GM12878 (cell line): Measurements from ENCODE around the gene NPW. TPM values are rescaled to one million over a fixed set of nuclear protein-coding genes. Genes with fewer than 3 reads are reported as not detected.

Source experiments
- ASH2L ChIP-seq: fragments of 300-600, 200-600 bp; sonication (generic); IDR thresholded peaks from 2 replicates; pipeline ENCODE4 v1.6.1; 2017; ENCODE audit warnings: low read depth, mild to moderate bottlenecking, borderline replicate concordance
- BACH1 ChIP-seq: fragments of 450-650 bp; IDR thresholded peaks from 2 replicates; pipeline ENCODE4 v1.6.1; 2017; ENCODE audit warnings: mild to moderate bottlenecking, borderline replicate concordance
- BHLHE40 ChIP-seq, 2 experiments: fragments of 450-650 bp in 1 of 2; IDR thresholded peaks; 2 replicates each; pipeline ENCODE4 v1.6.1; 2011 to 2017; ENCODE audit warnings: low read depth in 2 of 2, borderline replicate concordance in 1 of 2, improper control_type of control experiment in 1 of 2, low read length in 1 of 2, mild to moderate bottlenecking in 1 of 2
- CEBPZ ChIP-seq: fragments of 150-350 bp; IDR thresholded peaks from 2 replicates; pipeline ENCODE4 v1.6.1; 2016; ENCODE audit warnings: low read depth, low read length
- E2F8 ChIP-seq: fragments of 450-650 bp; IDR thresholded peaks from 2 replicates; pipeline ENCODE4 v1.6.1; 2018; ENCODE audit warnings: mild to moderate bottlenecking, low read depth, moderate library complexity; ENCODE audit not compliant: partially characterized antibody
- GABPA ChIP-seq: IDR thresholded peaks from 2 replicates; pipeline ENCODE4 v1.6.1; 2014; ENCODE audit warnings: antibody characterized with exemption, low read depth, mild to moderate bottlenecking, inconsistent platforms
- GATAD2B ChIP-seq: fragments of 450-650 bp; conservative IDR thresholded peaks from 2 replicates; pipeline ENCODE4 v1.6.1; 2017; ENCODE audit warnings: low read depth, mild to moderate bottlenecking, moderate library complexity
- HDGF ChIP-seq: fragments of 450-650 bp; IDR thresholded peaks from 2 replicates; pipeline ENCODE4 v1.6.1; 2016; ENCODE audit warnings: antibody characterized with exemption
- KDM1A ChIP-seq: fragments of 200-600 bp; sonication (generic); IDR thresholded peaks from 2 replicates; pipeline ENCODE4 v1.6.1; 2016; ENCODE audit warnings: borderline replicate concordance
- PML ChIP-seq: IDR thresholded peaks from 2 replicates; pipeline ENCODE4 v1.6.1; 2012; ENCODE audit warnings: low read length, inconsistent platforms
- POLR2AphosphoS2 ChIP-seq: IDR thresholded peaks from 2 replicates; pipeline ENCODE4 v1.6.1; 2011; ENCODE audit warnings: low read depth, mild to moderate bottlenecking, low read length, improper control_type of control experiment, moderate library complexity
- RELA ChIP-seq: fragments of 450-650 bp; IDR thresholded peaks from 2 replicates; pipeline ENCODE4 v1.8.0; 2014; ENCODE audit warnings: borderline replicate concordance; ENCODE audit not compliant: partially characterized antibody
- STAT3 ChIP-seq: IDR thresholded peaks from 2 replicates; pipeline ENCODE4 v1.6.1; 2011; ENCODE audit warnings: low read depth, low read length, improper control_type of control experiment
- ZNF687 ChIP-seq: fragments of 450-650 bp; IDR thresholded peaks from 2 replicates; pipeline ENCODE4 v1.6.1; 2017; ENCODE audit warnings: mild to moderate bottlenecking, moderate library complexity
- polyA plus RNA-seq, 11 experiments: library from polyadenylated mRNA; depleted of rRNA in 4 of 11; unstranded in 6 of 11; stranded (reverse) in 5 of 11; fragments of >200 nt; fragmentation: Nextera tagmentation in 4 of 11; fragmentation: Illumina TruSeq in 1 of 11; extraction: Ambion mirVana in 4 of 11; extraction: Trizol in 1 of 11; gene quantifications; 1 replicate in 1 of 11; 2 replicates in 10 of 11; pipeline versions ENCODE4 v1.2.1 to v1.2.3, GENCODE V29; 2011 to 2016; ENCODE audit warnings: inconsistent platforms in 2 of 11, missing spikeins in 2 of 11, low read depth in 1 of 11
- total RNA-seq, 4 experiments: library from RNA; depleted of rRNA in 3 of 4; stranded (reverse); fragments of >200 nt in 3 of 4; fragmentation: Illumina TruSeq in 1 of 4; extraction: Trizol in 1 of 4; gene quantifications; 2 replicates each; pipeline versions ENCODE4 v1.2.1 to v1.2.3, GENCODE V29; 2013 to 2021
- TF ChIP-seq, protein P1 (sequence below): fragments of 450-650 bp; IDR thresholded peaks from 2 replicates; pipeline ENCODE4 v1.6.1; 2014; ENCODE audit warnings: mild to moderate bottlenecking
- TF ChIP-seq, protein P2 (sequence below): fragments of 450-650 bp; IDR thresholded peaks from 2 replicates; pipeline ENCODE4 v1.6.1; 2017; ENCODE audit warnings: borderline replicate concordance

The NPW gene
- total and polyA plus RNA-seq, 10 of the 15 experiments (the other 5 are each of a cell fraction or from before 2014, with no cell fraction given): 0.23 to 2.5 (median 0.98) TPM; not detected in 4

GRCh38 chr16:2003827-2004641 lies 15.6 kb upstream of the NPW start (continued):
- TF ChIP-seq ZNF687 (no peak), GABPA (no peak), CEBPZ (no peak), GATAD2B (no peak), BACH1 (no peak), HDGF (no peak), BHLHE40 (IDR thresholded peaks at IDR 0.05; ENCODE audit: borderline replicate concordance in 1 of 2, low read depth in 2 of 2, low read length in 1 of 2) (peak; percentile 46 to 47; a peak in 2 of 4 replicates), STAT3 (no peak), ASH2L (no peak), RELA (no peak), POLR2AphosphoS2 (no peak), PML (no peak), E2F8 (no peak), KDM1A (no peak)
- TF ChIP-seq, protein P1, sequence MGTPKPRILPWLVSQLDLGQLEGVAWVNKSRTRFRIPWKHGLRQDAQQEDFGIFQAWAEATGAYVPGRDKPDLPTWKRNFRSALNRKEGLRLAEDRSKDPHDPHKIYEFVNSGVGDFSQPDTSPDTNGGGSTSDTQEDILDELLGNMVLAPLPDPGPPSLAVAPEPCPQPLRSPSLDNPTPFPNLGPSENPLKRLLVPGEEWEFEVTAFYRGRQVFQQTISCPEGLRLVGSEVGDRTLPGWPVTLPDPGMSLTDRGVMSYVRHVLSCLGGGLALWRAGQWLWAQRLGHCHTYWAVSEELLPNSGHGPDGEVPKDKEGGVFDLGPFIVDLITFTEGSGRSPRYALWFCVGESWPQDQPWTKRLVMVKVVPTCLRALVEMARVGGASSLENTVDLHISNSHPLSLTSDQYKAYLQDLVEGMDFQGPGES: no peak
- TF ChIP-seq, protein P2, sequence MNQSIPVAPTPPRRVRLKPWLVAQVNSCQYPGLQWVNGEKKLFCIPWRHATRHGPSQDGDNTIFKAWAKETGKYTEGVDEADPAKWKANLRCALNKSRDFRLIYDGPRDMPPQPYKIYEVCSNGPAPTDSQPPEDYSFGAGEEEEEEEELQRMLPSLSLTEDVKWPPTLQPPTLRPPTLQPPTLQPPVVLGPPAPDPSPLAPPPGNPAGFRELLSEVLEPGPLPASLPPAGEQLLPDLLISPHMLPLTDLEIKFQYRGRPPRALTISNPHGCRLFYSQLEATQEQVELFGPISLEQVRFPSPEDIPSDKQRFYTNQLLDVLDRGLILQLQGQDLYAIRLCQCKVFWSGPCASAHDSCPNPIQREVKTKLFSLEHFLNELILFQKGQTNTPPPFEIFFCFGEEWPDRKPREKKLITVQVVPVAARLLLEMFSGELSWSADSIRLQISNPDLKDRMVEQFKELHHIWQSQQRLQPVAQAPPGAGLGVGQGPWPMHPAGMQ: no peak
